ENCODE results near the gene NR5A2.

GRCh38 chr1:200226268-200226968, 198.9 kb downstream of the NR5A2 start:
- no peak for TF ChIP-seq POLR2A (IDR thresholded peaks at IDR 0.05; ENCODE audit: low read depth, low read length)
- TF ChIP-seq, protein P1, sequence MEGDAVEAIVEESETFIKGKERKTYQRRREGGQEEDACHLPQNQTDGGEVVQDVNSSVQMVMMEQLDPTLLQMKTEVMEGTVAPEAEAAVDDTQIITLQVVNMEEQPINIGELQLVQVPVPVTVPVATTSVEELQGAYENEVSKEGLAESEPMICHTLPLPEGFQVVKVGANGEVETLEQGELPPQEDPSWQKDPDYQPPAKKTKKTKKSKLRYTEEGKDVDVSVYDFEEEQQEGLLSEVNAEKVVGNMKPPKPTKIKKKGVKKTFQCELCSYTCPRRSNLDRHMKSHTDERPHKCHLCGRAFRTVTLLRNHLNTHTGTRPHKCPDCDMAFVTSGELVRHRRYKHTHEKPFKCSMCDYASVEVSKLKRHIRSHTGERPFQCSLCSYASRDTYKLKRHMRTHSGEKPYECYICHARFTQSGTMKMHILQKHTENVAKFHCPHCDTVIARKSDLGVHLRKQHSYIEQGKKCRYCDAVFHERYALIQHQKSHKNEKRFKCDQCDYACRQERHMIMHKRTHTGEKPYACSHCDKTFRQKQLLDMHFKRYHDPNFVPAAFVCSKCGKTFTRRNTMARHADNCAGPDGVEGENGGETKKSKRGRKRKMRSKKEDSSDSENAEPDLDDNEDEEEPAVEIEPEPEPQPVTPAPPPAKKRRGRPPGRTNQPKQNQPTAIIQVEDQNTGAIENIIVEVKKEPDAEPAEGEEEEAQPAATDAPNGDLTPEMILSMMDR (IDR thresholded peaks at IDR 0.05 in 2 of 3, conservative IDR thresholded peaks at IDR 0.05 in 1 of 3; ENCODE audit: control insufficient read depth in 2 of 3, extremely low read depth in 1 of 3, insufficient read depth in 1 of 3, low read depth in 3 of 3, low read length in 3 of 3) = no peak
- no peak for TF ChIP-seq RAD21 (IDR thresholded peaks at IDR 0.05; ENCODE audit: insufficient read depth, low read depth, low read length)
- TF ChIP-seq TBL1XR1 (IDR thresholded peaks at IDR 0.05; ENCODE audit: low read depth, low read length) = no peak
- TF ChIP-seq HDAC6 (IDR thresholded peaks at IDR 0.05; ENCODE audit: unreplicated experiment) = no peak
- no peak for TF ChIP-seq GABPA (IDR thresholded peaks at IDR 0.05; ENCODE audit: low read depth)
- TF ChIP-seq TARDBP (IDR thresholded peaks at IDR 0.05; ENCODE audit: borderline replicate concordance) = no peak
- no peak for TF ChIP-seq ZZZ3 (IDR thresholded peaks at IDR 0.05; ENCODE audit: control insufficient read depth, insufficient read length, low read depth)
- TF ChIP-seq JUNB (IDR thresholded peaks at IDR 0.05) = no peak

Measured in GM12878 (cell line).